ENCODE measurements around the gene CELF5. TPM values are rescaled to one million over a fixed set of nuclear protein-coding genes. Genes with fewer than 3 reads are reported as not detected.

The CELF5 gene
- total and polyA plus RNA-seq, 9 donors: 1.3 to 6.4 (median 2.8) TPM

DNA sequence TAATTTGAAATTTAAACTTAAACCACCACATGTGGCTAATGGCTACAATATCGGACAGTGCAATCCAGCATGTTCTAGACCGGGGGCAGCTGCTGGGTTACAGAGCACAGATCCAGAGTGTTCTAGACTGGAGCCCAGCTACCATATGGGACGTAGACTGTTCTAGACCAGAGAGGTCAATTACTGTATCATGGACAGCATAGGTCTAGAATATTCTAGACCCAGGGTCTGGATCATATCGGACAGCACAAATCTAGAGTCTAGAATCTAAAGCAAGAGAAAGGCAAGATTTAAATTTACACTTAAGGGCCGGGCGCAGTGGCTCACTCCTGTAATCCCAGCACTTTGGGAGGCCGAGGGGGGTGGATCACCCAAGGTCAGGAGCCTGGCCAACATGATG, 37.9 kb downstream of the CELF5 start:
- H3K4me3 ChIP-seq: no peak overlapping the region
- DNase-seq: no peak
- H3K27me3 ChIP-seq: no peaks in the 10 kb centered on the region
- no peaks in the 10 kb centered on the region for H3K9me3 ChIP-seq
- no peak for TF ChIP-seq EP300 (IDR thresholded peaks at IDR 0.05)
- no peak for TF ChIP-seq POLR2A (IDR thresholded peaks at IDR 0.05)
- TF ChIP-seq, protein P1, sequence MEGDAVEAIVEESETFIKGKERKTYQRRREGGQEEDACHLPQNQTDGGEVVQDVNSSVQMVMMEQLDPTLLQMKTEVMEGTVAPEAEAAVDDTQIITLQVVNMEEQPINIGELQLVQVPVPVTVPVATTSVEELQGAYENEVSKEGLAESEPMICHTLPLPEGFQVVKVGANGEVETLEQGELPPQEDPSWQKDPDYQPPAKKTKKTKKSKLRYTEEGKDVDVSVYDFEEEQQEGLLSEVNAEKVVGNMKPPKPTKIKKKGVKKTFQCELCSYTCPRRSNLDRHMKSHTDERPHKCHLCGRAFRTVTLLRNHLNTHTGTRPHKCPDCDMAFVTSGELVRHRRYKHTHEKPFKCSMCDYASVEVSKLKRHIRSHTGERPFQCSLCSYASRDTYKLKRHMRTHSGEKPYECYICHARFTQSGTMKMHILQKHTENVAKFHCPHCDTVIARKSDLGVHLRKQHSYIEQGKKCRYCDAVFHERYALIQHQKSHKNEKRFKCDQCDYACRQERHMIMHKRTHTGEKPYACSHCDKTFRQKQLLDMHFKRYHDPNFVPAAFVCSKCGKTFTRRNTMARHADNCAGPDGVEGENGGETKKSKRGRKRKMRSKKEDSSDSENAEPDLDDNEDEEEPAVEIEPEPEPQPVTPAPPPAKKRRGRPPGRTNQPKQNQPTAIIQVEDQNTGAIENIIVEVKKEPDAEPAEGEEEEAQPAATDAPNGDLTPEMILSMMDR (IDR thresholded peaks at IDR 0.05): no peak
- H3K27ac ChIP-seq: no peak overlapping the region
- intact Hi-C loops (cut with DNase I): no loop called here
- H3K4me1 ChIP-seq (ENCODE audit: insufficient read depth): peaks cover 5% of the 10 kb centered on the region
- H3K36me3 ChIP-seq: no peaks in the 10 kb centered on the region
- WGBS, 3 donors: 85 to 89% (median 87%) methylated on average over 7 of the region's 7 CpGs

DNA sequence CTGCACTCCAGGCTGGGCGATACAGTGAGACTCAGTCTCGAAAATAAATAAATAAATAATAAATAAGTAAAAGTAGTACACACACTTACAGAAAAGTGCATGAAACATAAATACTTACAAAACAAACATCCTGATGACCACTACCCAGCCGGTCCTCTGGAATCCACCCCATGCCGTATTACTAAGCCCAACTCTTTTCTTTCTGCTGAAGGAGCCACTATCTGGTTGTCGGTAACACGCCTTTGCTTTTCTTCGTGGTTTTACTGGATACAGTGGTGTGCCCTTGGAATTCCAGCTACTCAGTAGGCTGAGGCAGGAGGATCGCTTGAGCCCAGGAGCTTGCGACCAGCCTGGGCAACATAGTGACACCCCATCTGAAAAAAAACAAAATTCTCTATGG, 39.4 kb downstream of the CELF5 start:
- WGBS, 3 donors: 58 to 72% (median 71%) methylated on average over 9 of the region's 9 CpGs
- Histone ChIP-seq H3K36me3 (no peaks in the 10 kb centered on the region), H3K4me3 (no peak overlapping the region), H3K27ac (no peak overlapping the region), H3K9me3 (no peaks in the 10 kb centered on the region), H3K27me3 (no peaks in the 10 kb centered on the region), H3K4me1 (ENCODE audit: insufficient read depth) (peaks cover 5% of the 10 kb centered on the region)
- DNase-seq: no peak
- TF ChIP-seq, protein P1 (IDR thresholded peaks at IDR 0.05): no peak
- no peak for TF ChIP-seq EP300 (IDR thresholded peaks at IDR 0.05)
- no peak for TF ChIP-seq POLR2A (IDR thresholded peaks at IDR 0.05)
- intact Hi-C loops (cut with DNase I): no loop called here

DNA sequence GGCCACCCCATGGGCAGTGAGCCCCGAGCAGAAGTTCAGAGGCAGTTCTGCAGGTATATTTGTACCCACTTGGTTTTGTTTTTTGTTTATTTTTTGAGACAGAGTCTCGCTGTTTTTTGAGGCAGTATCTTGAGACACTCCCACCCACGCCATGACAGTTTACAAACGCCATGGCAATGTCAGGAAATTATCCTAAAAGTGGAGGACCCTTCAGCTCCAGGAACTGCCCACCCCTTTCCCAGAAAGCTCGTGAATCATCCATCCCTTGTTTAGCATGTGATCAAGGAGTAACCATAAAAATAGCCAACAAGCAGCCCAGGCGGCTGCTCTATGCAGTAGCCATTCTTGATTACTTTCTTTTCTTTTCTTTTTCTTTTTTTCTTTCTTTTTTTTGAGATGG, 41.0 kb downstream of the CELF5 start:
- intact Hi-C loops (cut with DNase I): no loop called here
- H3K36me3 ChIP-seq: no peaks in the 10 kb centered on the region
- WGBS, 3 donors: 64 to 72% (median 68%) methylated on average over 6 of the region's 6 CpGs

DNA sequence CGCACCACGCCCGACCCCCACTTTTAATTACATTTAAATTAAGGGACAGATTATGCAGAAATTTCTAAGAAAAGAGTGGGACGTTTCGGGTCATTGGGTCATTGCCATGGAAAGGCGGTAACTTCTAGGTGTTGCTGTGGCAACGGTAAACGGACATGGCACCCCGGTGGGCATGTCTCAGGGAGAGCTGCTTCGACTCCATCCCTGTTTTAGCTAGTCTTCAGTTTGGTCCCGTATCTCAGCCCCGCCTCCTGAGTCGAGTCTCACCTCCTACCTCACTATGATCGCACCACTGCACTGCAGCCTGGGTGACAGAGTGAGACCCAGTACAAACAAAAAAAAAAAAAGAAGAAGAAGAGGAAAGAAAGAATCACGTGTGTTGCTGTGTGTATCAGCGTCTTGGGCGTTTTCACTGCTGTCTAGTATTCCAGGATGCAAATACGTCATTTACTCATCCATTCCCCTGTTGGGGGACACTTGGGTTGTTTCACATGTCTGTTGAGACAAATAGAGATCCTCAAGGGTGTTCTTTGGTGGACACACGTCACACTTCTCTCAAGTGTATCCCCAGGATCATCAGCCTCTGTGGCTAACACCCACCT, 41.7 kb downstream of the CELF5 start:
- Histone ChIP-seq H3K4me3 (no peak overlapping the region), H3K36me3 (no peaks in the 10 kb centered on the region), H3K27me3 (no peaks in the 10 kb centered on the region), H3K27ac (no peak overlapping the region), H3K4me1 (ENCODE audit: insufficient read depth) (peaks cover 5% of the 10 kb centered on the region), H3K9me3 (no peaks in the 10 kb centered on the region)
- TF ChIP-seq, protein P1 (IDR thresholded peaks at IDR 0.05): no peak
- TF ChIP-seq EP300 (IDR thresholded peaks at IDR 0.05) (no peak), POLR2A (IDR thresholded peaks at IDR 0.05) (no peak)
- intact Hi-C loops (cut with DNase I): no loop called here
- 74 to 85% (median 78%) methylated on average over 19 of the region's 19 CpGs for WGBS, 3 donors
- DNase-seq: no peak

More for the DNA sequence above, 41.0 kb downstream of the CELF5 start:
- TF ChIP-seq POLR2A (IDR thresholded peaks at IDR 0.05) (no peak), EP300 (IDR thresholded peaks at IDR 0.05) (no peak)
- TF ChIP-seq, protein P1 (IDR thresholded peaks at IDR 0.05): no peak
- Histone ChIP-seq H3K27ac (no peak overlapping the region), H3K9me3 (no peaks in the 10 kb centered on the region), H3K27me3 (no peaks in the 10 kb centered on the region), H3K4me1 (ENCODE audit: insufficient read depth) (peaks cover 5% of the 10 kb centered on the region), H3K4me3 (no peak overlapping the region)
- no peak for DNase-seq

Measured in ovary (tissue), 9 donors.